ENCODE measurements around the gene YTHDF1.

GRCh38 chr20:63189846-63190559, 25.9 kb downstream of the YTHDF1 start:
- TF ChIP-seq CTCF (IDR thresholded peaks at IDR 0.05; ENCODE audit: low read depth, low read length) (no peak), POLR2A (IDR thresholded peaks at IDR 0.05; ENCODE audit: extremely low read depth, insufficient read length) (no peak), MAX (IDR thresholded peaks at IDR 0.05; ENCODE audit: low read depth, low read length) (no peak), MYC (IDR thresholded peaks at IDR 0.05; ENCODE audit: low read depth, low read length) (no peak)

Measured in NB4 (cell line).